GM23338 (cell line): ENCODE data around the gene REEP3. TPM values are rescaled to one million over a fixed set of nuclear protein-coding genes. Genes with fewer than 3 reads are reported as not detected.

Experiments used
- ATAC-seq: fragments of 200-7000 bp; cut with Tn5 transposase; 3 replicates; pipeline ENCODE4 v1.9.1; 2020
- DNase-seq: peaks from one replicate; pipeline ENCODE4 v3.0.0-alpha.2; 2015; ENCODE audit warnings: low spot score
- H2AFZ ChIP-seq: fragments of 200-600 bp; sonication (generic); 2 replicates; pipeline ENCODE4 v1.8.0; 2016; ENCODE audit warnings: antibody characterized with exemption, mild to moderate bottlenecking, moderate library complexity
- H3F3A ChIP-seq: fragments of 200-600 bp; sonication (generic); replicated peaks from 2 replicates; pipeline ENCODE4 v1.8.0; 2017; ENCODE audit warnings: antibody characterized with exemption, mixed run types, low read depth
- H3K27ac ChIP-seq: fragments of 200-600 bp; sonication (generic); 2 replicates; pipeline ENCODE4 v1.6.1; 2016; ENCODE audit warnings: low read depth
- H3K27me3 ChIP-seq: fragments of 200-600 bp; sonication (generic); 2 replicates; pipeline ENCODE4 v1.8.0; 2016; ENCODE audit warnings: mild to moderate bottlenecking, mixed run types, moderate library complexity; ENCODE audit not compliant: insufficient read depth
- H3K36me3 ChIP-seq: fragments of 200-600 bp; sonication (generic); 2 replicates; pipeline ENCODE4 v1.8.0; 2016; ENCODE audit warnings: mild to moderate bottlenecking; ENCODE audit not compliant: insufficient read depth
- H3K4me1 ChIP-seq: fragments of 200-600 bp; sonication (generic); 2 replicates; pipeline ENCODE4 v1.8.0; 2016; ENCODE audit warnings: mild to moderate bottlenecking, moderate library complexity; ENCODE audit not compliant: insufficient read depth
- H3K4me2 ChIP-seq: fragments of 200-600 bp; sonication (generic); 2 replicates; pipeline ENCODE4 v1.7.1; 2017; ENCODE audit warnings: mixed run types
- H3K4me3 ChIP-seq: fragments of 200-600 bp; sonication (generic); 2 replicates; pipeline ENCODE4 v1.6.1; 2016; ENCODE audit warnings: mixed run types
- H3K79me2 ChIP-seq: fragments of 200-600 bp; sonication (generic); replicated peaks from 2 replicates; pipeline ENCODE4 v1.8.0; 2017; ENCODE audit warnings: mild to moderate bottlenecking; ENCODE audit not compliant: insufficient read depth
- H3K9me2 ChIP-seq: fragments of 200-600 bp; sonication (generic); 2 replicates; pipeline ENCODE4 v1.8.0; 2017; ENCODE audit not compliant: insufficient read depth
- H4K20me1 ChIP-seq: fragments of 200-600 bp; sonication (generic); replicated peaks from 2 replicates; pipeline ENCODE4 v1.8.0; 2017; ENCODE audit warnings: mild to moderate bottlenecking; ENCODE audit not compliant: insufficient read depth
- H3K27ac Mint-ChIP-seq: 2 replicates; pipeline ENCODE4 v1.8.0; 2020; ENCODE audit warnings: inconsistent platforms, mild to moderate bottlenecking, moderate library complexity, mixed read lengths
- H3K27me3 Mint-ChIP-seq: 3 replicates; pipeline ENCODE4 v1.8.0; 2022; ENCODE audit warnings: low read depth, mild to moderate bottlenecking, moderate library complexity, mixed read lengths, inconsistent platforms; ENCODE audit not compliant: insufficient read depth, poor library complexity
- H3K36me3 Mint-ChIP-seq: 3 replicates; pipeline ENCODE4 v1.8.0; 2021; ENCODE audit warnings: low read depth, mild to moderate bottlenecking, inconsistent platforms, moderate library complexity, mixed read lengths
- H3K4me1 Mint-ChIP-seq: 3 replicates; pipeline ENCODE4 v1.8.0; 2020; ENCODE audit warnings: mild to moderate bottlenecking, inconsistent platforms, mixed read lengths
- H3K4me3 Mint-ChIP-seq: 3 replicates; pipeline ENCODE4 v1.8.0; 2021; ENCODE audit warnings: moderate library complexity, mild to moderate bottlenecking, inconsistent platforms, mixed read lengths
- H3K9me3 Mint-ChIP-seq: 3 replicates; pipeline ENCODE4 v1.8.0; 2020; ENCODE audit warnings: moderate library complexity, mild to moderate bottlenecking, inconsistent platforms, mixed read lengths
- CREB1 ChIP-seq: fragments of 250-450 bp; sonication (Bioruptor Pico); IDR thresholded peaks from 2 replicates; pipeline ENCODE4 v1.5.0; 2020; ENCODE audit warnings: low read depth, mild to moderate bottlenecking, moderate library complexity
- CTCF ChIP-seq, 2 experiments: fragments of 200-600 bp in 1 of 2; sonication (generic) in 1 of 2; conservative IDR thresholded peaks; 2 replicates each; pipeline versions ENCODE4 v1.5.1 to v1.6.1; 2016 to 2017; ENCODE audit warnings: antibody characterized with exemption in 2 of 2, low read depth in 2 of 2, mild to moderate bottlenecking in 2 of 2, moderate library complexity in 1 of 2
- ETS1 ChIP-seq: IDR thresholded peaks from 2 replicates; pipeline ENCODE4 v1.6.1; 2016; ENCODE audit warnings: antibody characterized with exemption
- EZH2 ChIP-seq: fragments of 200-600 bp; sonication (generic); IDR thresholded peaks from one replicate; pipeline ENCODE4 v1.8.0; 2017; ENCODE audit warnings: antibody characterized with exemption, mild to moderate bottlenecking, low read depth; ENCODE audit not compliant: unreplicated experiment
- EZH2phosphoT487 ChIP-seq: fragments of 200-600 bp; sonication (generic); IDR thresholded peaks from one replicate; pipeline ENCODE4 v1.8.1; 2018; ENCODE audit warnings: antibody characterized with exemption; ENCODE audit not compliant: unreplicated experiment
- JUNB ChIP-seq: IDR thresholded peaks from one replicate; pipeline ENCODE4 v1.6.1; 2016; ENCODE audit warnings: antibody characterized with exemption; ENCODE audit not compliant: unreplicated experiment
- NANOG ChIP-seq: IDR thresholded peaks from 2 replicates; pipeline ENCODE4 v1.6.1; 2016; ENCODE audit warnings: antibody characterized with exemption, borderline replicate concordance
- REST ChIP-seq: IDR thresholded peaks from one replicate; pipeline ENCODE4 v1.6.1; 2018; ENCODE audit warnings: antibody characterized with exemption; ENCODE audit not compliant: unreplicated experiment
- STAT1 ChIP-seq: IDR thresholded peaks from one replicate; pipeline ENCODE4 v1.6.1; 2016; ENCODE audit warnings: antibody characterized with exemption; ENCODE audit not compliant: unreplicated experiment
- ZNF114 ChIP-seq: fragments of 250-450 bp; sonication (Bioruptor Pico); IDR thresholded peaks from 2 replicates; pipeline ENCODE4 v1.5.0; 2020; ENCODE audit warnings: mild to moderate bottlenecking, moderate library complexity
- ZNF331 ChIP-seq: fragments of 250-450 bp; sonication (Bioruptor Pico); IDR thresholded peaks from 2 replicates; pipeline ENCODE4 v1.5.0; 2020; ENCODE audit warnings: low read depth, mild to moderate bottlenecking, moderate library complexity
- ZNF462 ChIP-seq: fragments of 250-450 bp; sonication (Bioruptor Pico); IDR thresholded peaks from 2 replicates; pipeline ENCODE4 v1.5.0; 2020; ENCODE audit warnings: mild to moderate bottlenecking, moderate library complexity
- polyA plus RNA-seq: library from polyadenylated mRNA; unstranded; fragments of >200 nt; fragmentation: Nextera tagmentation; extraction: Ambion mirVana; gene quantifications from 2 replicates; pipeline ENCODE4 v1.2.1, GENCODE V29; 2016
- total RNA-seq: library from RNA; depleted of rRNA; stranded (reverse); fragments of >200 nt; shearing (Covaris generic); gene quantifications from 2 replicates; pipeline ENCODE4 v1.2.3, GENCODE V29; 2014

REEP3 gene
- total and polyA plus RNA-seq, 2 experiments from 2014 or later = 29.5 to 48.7 TPM

- Mint-ChIP-seq H3K27ac (no peak overlapping the region), H3K9me3 (no peaks in the 10 kb centered on the region)
- H3K27ac ChIP-seq = no peak overlapping the region
These were observed 14.6 kb upstream of the REEP3 start for GRCh38 chr10:63506554-63506953.

More at GRCh38 chr10:63506554-63506953, 14.6 kb upstream of the REEP3 start:
- Histone ChIP-seq H2AFZ (no peak overlapping the region), H3F3A (no peaks in the 10 kb centered on the region), H3K36me3 (no peaks in the 10 kb centered on the region), H3K79me2 (peaks cover 90% of the 10 kb centered on the region), H3K27me3 (no peaks in the 10 kb centered on the region), H3K4me2 (no peak overlapping the region), H4K20me1 (no peaks in the 10 kb centered on the region), H3K9me2 (no peaks in the 10 kb centered on the region), H3K4me1 (peaks cover 26% of the 10 kb centered on the region), H3K4me3 (no peak overlapping the region)
- Mint-ChIP-seq H3K4me3 (no peak overlapping the region), H3K36me3 (no peaks in the 10 kb centered on the region), H3K27me3 (no peaks in the 10 kb centered on the region), H3K4me1 (peaks cover 29% of the 10 kb centered on the region)
- no peak for DNase-seq
- TF ChIP-seq EZH2 (no peak), ETS1 (no peak), STAT1 (no peak), NANOG (no peak), EZH2phosphoT487 (no peak), REST (no peak), ZNF114 (no peak), ZNF331 (CRISPR knock-in tag) (no peak), JUNB (no peak), CTCF (conservative IDR thresholded peaks at IDR 0.05; ENCODE audit: low read depth in 2 of 2) (no peak), CREB1 (CRISPR knock-in tag) (no peak), ZNF462 (no peak)
- ATAC-seq = no peak
